ENCODE data around the gene GRID2. TPM values are rescaled to one million over a fixed set of nuclear protein-coding genes. Genes with fewer than 3 reads are reported as not detected.

GRID2 gene
- total and polyA plus RNA-seq, 2 of the 4 experiments (the other 2 are of a cell fraction), result under 0.01 TPM; not detected in 1

GRCh38 chr4:93018243-93018642, 714.5 kb downstream of the GRID2 start:
- Histone ChIP-seq H3K9ac (ENCODE audit: low read depth, low read length) (no peak overlapping the region), H2AFZ (replicated peaks; ENCODE audit: low read length, poor library complexity) (no peak overlapping the region), H3K36me3 (ENCODE audit: control insufficient read depth, insufficient read depth, low read length) (no peaks in the 10 kb centered on the region), H3K4ac (ENCODE audit: low read depth, low read length) (no peak overlapping the region), H2BK5ac (ENCODE audit: low read depth, low read length, poor library complexity, severe bottlenecking) (no peak overlapping the region), H2AK5ac (ENCODE audit: low read depth, low read length) (no peak overlapping the region), H3K4me1 (ENCODE audit: control insufficient read depth, insufficient read depth, low read length) (no peaks in the 10 kb centered on the region), H3K56ac (ENCODE audit: extremely low read depth, insufficient read depth, low read length) (no peak overlapping the region), H4K5ac (ENCODE audit: low read depth, low read length) (no peak overlapping the region), H2BK120ac (ENCODE audit: low read depth, low read length) (no peak overlapping the region), H3K23ac (ENCODE audit: low read depth, low read length) (no peak overlapping the region), H3K4me3 (ENCODE audit: insufficient read depth, low read depth, low read length) (no peak overlapping the region), H3K9me1 (ENCODE audit: insufficient read depth, low read length) (no peaks in the 10 kb centered on the region), H3K4me2 (ENCODE audit: low read depth, low read length) (no peak overlapping the region), H2BK15ac (ENCODE audit: low read depth, low read length) (no peak overlapping the region), H3K79me1 (ENCODE audit: low read depth in 1 of 2, low read length in 2 of 2) (no peaks in the 10 kb centered on the region), H4K20me1 (ENCODE audit: insufficient read depth, low read length) (no peaks in the 10 kb centered on the region), H4K91ac (ENCODE audit: insufficient read depth, low read depth, low read length) (no peak overlapping the region), H3K14ac (replicated peaks; ENCODE audit: low read depth, low read length) (no peak overlapping the region), H4K8ac (ENCODE audit: low read depth in 2 of 2, low read length in 2 of 2) (no peak overlapping the region), H3K18ac (ENCODE audit: low read depth, low read length) (no peak overlapping the region), H2BK20ac (ENCODE audit: low read depth, low read length) (no peak overlapping the region), H3K27me3 (ENCODE audit: control insufficient read depth, insufficient read depth, low read length) (no peaks in the 10 kb centered on the region), H3K9me3 (ENCODE audit: control insufficient read depth, insufficient read depth, low read length) (no peaks in the 10 kb centered on the region), H2AK9ac (replicated peaks; ENCODE audit: low read depth, low read length, poor library complexity) (no peak overlapping the region), H3K27ac (ENCODE audit: insufficient read depth, low read length) (no peak overlapping the region)
- CTCF ChIA-PET, result no interaction called here
- TF ChIP-seq ELK1 (IDR thresholded peaks at IDR 0.05; ENCODE audit: borderline replicate concordance, low read depth, low read length), result no peak
- TF ChIP-seq MAZ (IDR thresholded peaks at IDR 0.05; ENCODE audit: borderline replicate concordance, low read depth, low read length), result no peak
- no peak for TF ChIP-seq RFX5 (IDR thresholded peaks at IDR 0.05; ENCODE audit: low read depth, low read length)
- no peak for TF ChIP-seq BHLHE40 (IDR thresholded peaks at IDR 0.05; ENCODE audit: low read depth, low read length)
- no peak for TF ChIP-seq POLR2A (IDR thresholded peaks at IDR 0.05; ENCODE audit: low read depth, low read length)
- TF ChIP-seq RAD21 (IDR thresholded peaks at IDR 0.05; ENCODE audit: low read length), result no peak
- TF ChIP-seq SMC3 (IDR thresholded peaks at IDR 0.05; ENCODE audit: low read depth, low read length), result no peak
- TF ChIP-seq CEBPB (IDR thresholded peaks at IDR 0.05; ENCODE audit: low read depth, low read length), result no peak
- no peak for TF ChIP-seq RCOR1 (IDR thresholded peaks at IDR 0.05; ENCODE audit: insufficient replicate concordance, low read length)
- no peak for TF ChIP-seq NFE2L2 (IDR thresholded peaks at IDR 0.05; ENCODE audit: low read depth, low read length)
- TF ChIP-seq MXI1 (IDR thresholded peaks at IDR 0.05; ENCODE audit: borderline replicate concordance, low read depth, low read length), result no peak
- no peak for TF ChIP-seq USF2 (IDR thresholded peaks at IDR 0.05; ENCODE audit: low read depth, low read length)
- TF ChIP-seq CHD1 (IDR thresholded peaks at IDR 0.05; ENCODE audit: low read depth, low read length), result no peak
- no peak for TF ChIP-seq CTCF (conservative IDR thresholded peaks at IDR 0.05; ENCODE audit: low read depth, low read length)
- DNase-seq (no peak), ATAC-seq (ENCODE audit: low read depth) (no peak)
- intact Hi-C loops (cut with micrococcal nuclease) (no loop called here), dilution Hi-C loops (cut with HindIII; ENCODE audit: low sequenced_read_pairs, unreplicated experiment) (no loop called here), in situ Hi-C loops (cut with MboI; ENCODE audit: low sequenced_read_pairs) (no loop called here)
- WGBS, 2 experiments (ENCODE audit: extremely low coverage in 2 of 2, insufficient read length in 1 of 2), result no CpG with 5 or more reads among the region's 2 CpGs
- no TSS peak for BruUV-seq (replicated peaks)
- POLR2A ChIA-PET (ENCODE audit: unreplicated experiment), result no interaction called here
